ENCODE results near the gene C1R.

Gene C1R

GRCh38 chr12:7136676-7137075, 44.4 kb upstream of the C1R start:
- no peaks in the 10 kb centered on the region for H3K79me2 ChIP-seq (ENCODE audit: low read length)
- H3K4me3 ChIP-seq (ENCODE audit: low read length): no peak overlapping the region
- H3K4me2 ChIP-seq (ENCODE audit: low read length): no peak overlapping the region
- no peak overlapping the region for H3K9ac ChIP-seq (ENCODE audit: low read length)
- H3K27me3 ChIP-seq (ENCODE audit: low read depth, low read length): no peaks in the 10 kb centered on the region
- H2AFZ ChIP-seq (ENCODE audit: low read depth, low read length): no peak overlapping the region
- TF ChIP-seq, protein P1, sequence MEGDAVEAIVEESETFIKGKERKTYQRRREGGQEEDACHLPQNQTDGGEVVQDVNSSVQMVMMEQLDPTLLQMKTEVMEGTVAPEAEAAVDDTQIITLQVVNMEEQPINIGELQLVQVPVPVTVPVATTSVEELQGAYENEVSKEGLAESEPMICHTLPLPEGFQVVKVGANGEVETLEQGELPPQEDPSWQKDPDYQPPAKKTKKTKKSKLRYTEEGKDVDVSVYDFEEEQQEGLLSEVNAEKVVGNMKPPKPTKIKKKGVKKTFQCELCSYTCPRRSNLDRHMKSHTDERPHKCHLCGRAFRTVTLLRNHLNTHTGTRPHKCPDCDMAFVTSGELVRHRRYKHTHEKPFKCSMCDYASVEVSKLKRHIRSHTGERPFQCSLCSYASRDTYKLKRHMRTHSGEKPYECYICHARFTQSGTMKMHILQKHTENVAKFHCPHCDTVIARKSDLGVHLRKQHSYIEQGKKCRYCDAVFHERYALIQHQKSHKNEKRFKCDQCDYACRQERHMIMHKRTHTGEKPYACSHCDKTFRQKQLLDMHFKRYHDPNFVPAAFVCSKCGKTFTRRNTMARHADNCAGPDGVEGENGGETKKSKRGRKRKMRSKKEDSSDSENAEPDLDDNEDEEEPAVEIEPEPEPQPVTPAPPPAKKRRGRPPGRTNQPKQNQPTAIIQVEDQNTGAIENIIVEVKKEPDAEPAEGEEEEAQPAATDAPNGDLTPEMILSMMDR (IDR thresholded peaks at IDR 0.05; ENCODE audit: low read depth, low read length): no peak
- TF ChIP-seq EZH2phosphoT487 (IDR thresholded peaks at IDR 0.05; ENCODE audit: low read depth): no peak
- H4K20me1 ChIP-seq (ENCODE audit: insufficient read depth, low read length): no peaks in the 10 kb centered on the region
- H3K36me3 ChIP-seq (replicated peaks; ENCODE audit: low read depth, low read length): no peaks in the 10 kb centered on the region
- no peaks in the 10 kb centered on the region for H3K9me3 ChIP-seq (ENCODE audit: insufficient read depth, low read length)
- no peak overlapping the region for H3K27ac ChIP-seq (ENCODE audit: low read length)
- no peaks in the 10 kb centered on the region for H3K4me1 ChIP-seq (ENCODE audit: low read length)

DNA sequence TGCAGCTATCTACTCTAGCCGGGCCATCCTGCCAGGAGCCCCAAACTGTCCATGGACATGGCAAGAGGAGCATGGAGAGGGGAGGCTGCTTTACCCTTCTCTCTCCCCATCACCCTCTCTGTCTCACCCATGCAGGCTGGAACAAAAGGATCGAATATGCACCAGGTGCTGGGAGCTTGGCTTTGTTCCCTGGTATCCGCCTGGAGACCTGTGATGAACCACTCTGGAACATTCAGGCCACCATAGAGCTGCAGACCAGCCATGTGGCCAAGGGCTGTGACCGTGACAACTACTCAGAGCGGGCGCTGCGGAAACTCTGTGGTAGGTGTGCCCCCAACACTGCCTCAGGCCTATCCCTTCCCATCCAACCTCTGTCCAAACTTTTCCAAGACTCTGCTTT, 43.8 kb upstream of the C1R start:
- TF ChIP-seq EZH2phosphoT487 (IDR thresholded peaks at IDR 0.05; ENCODE audit: low read depth): no peak
- TF ChIP-seq, protein P1 (IDR thresholded peaks at IDR 0.05; ENCODE audit: low read depth, low read length): no peak
- H3K27ac ChIP-seq (ENCODE audit: low read length): no peak overlapping the region
- no peaks in the 10 kb centered on the region for H3K79me2 ChIP-seq (ENCODE audit: low read length)
- no peak overlapping the region for H2AFZ ChIP-seq (ENCODE audit: low read depth, low read length)
- H3K9ac ChIP-seq (ENCODE audit: low read length): no peak overlapping the region
- peaks cover 3% of the 10 kb centered on the region for H3K27me3 ChIP-seq (ENCODE audit: low read depth, low read length)
- peaks cover 2% of the 10 kb centered on the region; the same call in 1 of the 2 replicates for H3K4me1 ChIP-seq (ENCODE audit: low read length)
- no peak overlapping the region for H3K4me3 ChIP-seq (ENCODE audit: low read length)
- H4K20me1 ChIP-seq (ENCODE audit: insufficient read depth, low read length): no peaks in the 10 kb centered on the region
- no peaks in the 10 kb centered on the region for H3K36me3 ChIP-seq (replicated peaks; ENCODE audit: low read depth, low read length)
- H3K9me3 ChIP-seq (ENCODE audit: insufficient read depth, low read length): no peaks in the 10 kb centered on the region
- no peak overlapping the region for H3K4me2 ChIP-seq (ENCODE audit: low read length)

DNA sequence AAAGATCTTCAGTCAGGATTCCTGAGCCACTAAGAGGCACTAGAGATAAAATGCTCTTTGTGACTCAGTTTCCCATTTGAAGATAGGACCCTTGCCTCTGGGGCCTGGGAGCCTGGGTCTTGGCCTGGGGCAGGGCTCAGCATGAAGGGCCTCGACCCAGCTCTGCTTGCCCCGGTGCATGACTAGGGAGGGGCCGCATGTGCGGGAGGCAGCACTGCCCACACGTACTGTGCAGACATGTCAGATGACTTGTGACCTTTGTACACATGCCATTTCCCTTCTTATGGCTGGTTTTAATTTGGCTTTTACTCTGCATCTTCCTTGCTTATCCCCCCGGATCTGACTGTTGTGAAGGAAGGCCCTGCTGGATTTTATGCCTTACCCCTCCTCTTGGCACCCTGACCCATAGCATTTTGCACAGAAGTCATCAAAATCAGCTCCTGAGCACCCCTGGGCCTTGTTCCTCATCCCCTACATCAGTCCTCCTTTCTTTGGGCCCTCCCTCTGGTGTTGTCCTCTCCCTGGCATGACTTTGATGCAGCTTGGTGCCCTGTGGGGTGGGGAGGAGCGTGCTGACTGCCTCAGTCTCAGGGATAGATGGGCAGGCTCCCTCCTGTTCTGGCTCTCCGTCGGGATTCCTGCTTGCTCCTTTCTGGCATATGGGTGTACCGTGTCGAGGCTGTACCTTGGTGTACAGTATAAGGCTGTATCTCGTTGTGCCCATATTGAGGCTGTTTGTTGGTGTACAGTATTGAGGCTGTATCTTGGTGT, 42.3 kb upstream of the C1R start:
- H3K4me2 ChIP-seq (ENCODE audit: low read length): no peak overlapping the region
- H3K9ac ChIP-seq (ENCODE audit: low read length): no peak overlapping the region
- H3K27ac ChIP-seq (ENCODE audit: low read length): no peak overlapping the region
- no peaks in the 10 kb centered on the region for H4K20me1 ChIP-seq (ENCODE audit: insufficient read depth, low read length)
- peaks cover 7% of the 10 kb centered on the region for H3K27me3 ChIP-seq (ENCODE audit: low read depth, low read length)
- TF ChIP-seq, protein P1 (IDR thresholded peaks at IDR 0.05; ENCODE audit: low read depth, low read length): no peak
- TF ChIP-seq EZH2phosphoT487 (IDR thresholded peaks at IDR 0.05; ENCODE audit: low read depth): no peak
- no peaks in the 10 kb centered on the region for H3K36me3 ChIP-seq (replicated peaks; ENCODE audit: low read depth, low read length)
- no peaks in the 10 kb centered on the region for H3K9me3 ChIP-seq (ENCODE audit: insufficient read depth, low read length)
- H2AFZ ChIP-seq (ENCODE audit: low read depth, low read length): no peak overlapping the region
- no peaks in the 10 kb centered on the region for H3K79me2 ChIP-seq (ENCODE audit: low read length)
- H3K4me3 ChIP-seq (ENCODE audit: low read length): no peak overlapping the region
- peaks cover 6% of the 10 kb centered on the region; the same call in 1 of the 2 replicates for H3K4me1 ChIP-seq (ENCODE audit: low read length)

GRCh38 chr12:7131502-7131866, 39.2 kb upstream of the C1R start:
- peak overlapping the region; percentile 94 for H3K4me2 ChIP-seq (ENCODE audit: low read length)
- H3K79me2 ChIP-seq (ENCODE audit: low read length): no peaks in the 10 kb centered on the region
- TF ChIP-seq EZH2phosphoT487 (IDR thresholded peaks at IDR 0.05; ENCODE audit: low read depth): no peak
- TF ChIP-seq, protein P1 (IDR thresholded peaks at IDR 0.05; ENCODE audit: low read depth, low read length): no peak
- H4K20me1 ChIP-seq (ENCODE audit: insufficient read depth, low read length): no peaks in the 10 kb centered on the region
- peak overlapping the region; percentile 78 for H3K4me3 ChIP-seq (ENCODE audit: low read length)
- H3K9ac ChIP-seq (ENCODE audit: low read length): no peak overlapping the region
- H2AFZ ChIP-seq (ENCODE audit: low read depth, low read length): no peak overlapping the region
- H3K27me3 ChIP-seq (ENCODE audit: low read depth, low read length): peaks cover 7% of the 10 kb centered on the region
- no peaks in the 10 kb centered on the region for H3K9me3 ChIP-seq (ENCODE audit: insufficient read depth, low read length)
- H3K27ac ChIP-seq (ENCODE audit: low read length): no peak overlapping the region
- peaks cover 9% of the 10 kb centered on the region; the same call in 1 of the 2 replicates for H3K4me1 ChIP-seq (ENCODE audit: low read length)
- H3K36me3 ChIP-seq (replicated peaks; ENCODE audit: low read depth, low read length): no peaks in the 10 kb centered on the region
